Nephron (organoid): Measurements from ENCODE around the gene SRSF12.

ENCODE experiments used
- H3K27ac Mint-ChIP-seq, 3 experiments: 2 replicates each; pipeline ENCODE4 v1.8.0; 2020; ENCODE audit warnings: mixed read lengths in 3 of 3, mild to moderate bottlenecking in 2 of 3, moderate library complexity in 1 of 3
- H3K27me3 Mint-ChIP-seq: 2 replicates; pipeline ENCODE4 v1.8.0; 2021; ENCODE audit warnings: low read depth, mild to moderate bottlenecking, moderate library complexity, mixed read lengths
- H3K36me3 Mint-ChIP-seq: 2 replicates; pipeline ENCODE4 v1.8.0; 2020; ENCODE audit warnings: low read depth, mixed read lengths
- H3K4me1 Mint-ChIP-seq: 2 replicates; pipeline ENCODE4 v1.8.0; 2020; ENCODE audit warnings: mixed read lengths
- H3K4me3 Mint-ChIP-seq, 3 experiments: 2 replicates each; pipeline ENCODE4 v1.8.0; 2020; ENCODE audit warnings: mild to moderate bottlenecking in 3 of 3, mixed read lengths in 3 of 3, moderate library complexity in 2 of 3
- H3K9me3 Mint-ChIP-seq: 2 replicates; pipeline ENCODE4 v1.8.0; 2020; ENCODE audit warnings: mixed read lengths
- CTCF ChIP-seq, 3 experiments: fragments of 200-600 bp; sonication (generic); IDR thresholded peaks; one replicate each; pipeline ENCODE4 v1.5.0; 2021; ENCODE audit warnings: antibody characterized with exemption in 3 of 3; ENCODE audit not compliant: unreplicated experiment in 3 of 3

SRSF12 gene

GRCh38 chr6:89047473-89047872 is 70.4 kb downstream of the SRSF12 start:
- no peak for TF ChIP-seq CTCF (IDR thresholded peaks at IDR 0.05; ENCODE audit: unreplicated experiment in 3 of 3)
- H3K27ac Mint-ChIP-seq, result peak overlapping the region; percentile 15 to 83 (median 68)
- no peaks in the 10 kb centered on the region for H3K36me3 Mint-ChIP-seq
- no peak overlapping the region for H3K4me3 Mint-ChIP-seq
- H3K4me1 Mint-ChIP-seq, result peaks cover 25% of the 10 kb centered on the region
- no peaks in the 10 kb centered on the region for H3K9me3 Mint-ChIP-seq
- H3K27me3 Mint-ChIP-seq, result peaks cover 3% of the 10 kb centered on the region
